ENCODE measurements around the gene SYNC. TPM values are rescaled to one million over a fixed set of nuclear protein-coding genes. Genes with fewer than 3 reads are reported as not detected.

SYNC gene
- total and polyA plus RNA-seq, 2 of the 8 experiments (the other 6 are each of a cell fraction or from before 2014, with no cell fraction given), result 0.06 to 0.17 TPM

GRCh38 chr1:32717503-32717902 lies 14.9 kb upstream of the SYNC start:
- Histone ChIP-seq H4K5ac (ENCODE audit: insufficient read length, low read depth, low read length) (no peak overlapping the region), H2BK20ac (ENCODE audit: low read length) (no peak overlapping the region), H3K36me3 (ENCODE audit: control insufficient read depth in 2 of 4, insufficient read depth in 4 of 4, low read length in 3 of 4) (no peaks in the 10 kb centered on the region), H3K79me2 (ENCODE audit: control insufficient read depth in 1 of 2, insufficient read depth in 2 of 2, low read length in 2 of 2) (no peaks in the 10 kb centered on the region), H2BK5ac (ENCODE audit: low read depth, low read length) (peak overlapping the region; percentile 35; the same call in 1 of the 2 replicates), H3K56ac (replicated peaks; ENCODE audit: insufficient read length, low read depth, low read length) (no peak overlapping the region), H3K4me3 (ENCODE audit: extremely low read depth in 1 of 4, insufficient read depth in 2 of 4, low read depth in 3 of 4, low read length in 4 of 4) (no peak overlapping the region), H3K4ac (replicated peaks; ENCODE audit: insufficient read length, low read depth, low read length) (no peak overlapping the region), H4K20me1 (replicated peaks in 1 of 2; ENCODE audit: control insufficient read depth in 1 of 2, insufficient read depth in 2 of 2, low read length in 2 of 2) (no peaks in the 10 kb centered on the region), H4K8ac (ENCODE audit: extremely low read depth, insufficient read depth, low read length) (no peak overlapping the region), H3K23ac (ENCODE audit: insufficient read length) (no peak overlapping the region), H2BK15ac (ENCODE audit: low read length) (0 out of 2 replicates have a peak overlapping the region, but pooled peaks have one; percentile 16), H4K91ac (replicated peaks; ENCODE audit: insufficient read length, low read length) (no peak overlapping the region), H2AK5ac (ENCODE audit: low read depth, low read length) (peak overlapping the region; percentile 60), H3K4me2 (ENCODE audit: insufficient read depth in 1 of 2, low read depth in 2 of 2, low read length in 2 of 2) (peak overlapping the region; percentile 59 to 69; a peak in 1 of 4 replicates), H3K27ac (ENCODE audit: low read depth, low read length) (no peak overlapping the region), H3K18ac (ENCODE audit: extremely low read depth, low read length) (no peak overlapping the region), H2AFZ (ENCODE audit: low read length) (no peak overlapping the region), H3K23me2 (ENCODE audit: low read depth, low read length) (no peaks in the 10 kb centered on the region), H3K9ac (replicated peaks in 1 of 4; ENCODE audit: extremely low read depth in 1 of 4, low read depth in 3 of 4, low read length in 3 of 4) (no peak overlapping the region), H3K14ac (ENCODE audit: insufficient read length) (no peak overlapping the region), H3K9me3 (ENCODE audit: insufficient read depth in 2 of 2, low read depth in 1 of 2, low read length in 1 of 2) (no peaks in the 10 kb centered on the region), H3K79me1 (ENCODE audit: low read depth, low read length) (no peaks in the 10 kb centered on the region), H2BK12ac (ENCODE audit: low read depth, low read length) (peak overlapping the region; percentile 75; the same call in 1 of the 2 replicates), H3K27me3 (replicated peaks in 1 of 4; ENCODE audit: control insufficient read depth in 3 of 4, extremely low read depth in 1 of 4, insufficient read depth in 3 of 4, low read length in 3 of 4) (no peaks in the 10 kb centered on the region; a peak in 1 of 7 replicates), H2BK120ac (replicated peaks; ENCODE audit: low read depth, low read length) (no peak overlapping the region), H3K4me1 (replicated peaks in 1 of 4; ENCODE audit: control insufficient read depth in 3 of 4, insufficient read depth in 4 of 4, low read length in 3 of 4) (peaks cover 0 to 13% (median 13%) of the 10 kb centered on the region in 4 experiments; a peak in 6 of 7 replicates)
- ChIA-PET CTCF (ENCODE audit: partially characterized antibody) (interaction anchor here (0.7 to 10.5 kb wide), 6 partner anchors 8 to 197 kb away, joined by 3 to 329 read pairs (median 4); no protein-coding TSS in a partner anchor), POLR2A (ENCODE audit: partially characterized antibody) (interaction anchor here (0.7 to 9.6 kb wide), 7 partner anchors 10 to 56 kb away, joined by 3 to 152 read pairs (median 6); no protein-coding TSS in a partner anchor)
- no peak for FAIRE-seq
- no peak for DNase-seq (ENCODE audit: low read depth in 1 of 2, low spot score in 2 of 2)
- 88% methylated on average over 4 of the region's 4 CpGs; no CpG with 5 or more reads in 1 of the 2 experiments for WGBS, 2 experiments (ENCODE audit: extremely low coverage in 1 of 2, insufficient coverage in 1 of 2, insufficient read length in 1 of 2, insufficient replicate concordance in 2 of 2, low coverage in 1 of 2, low lambda C conversion rate in 2 of 2, missing lambda C conversion rate in 1 of 2)
- TF ChIP-seq, protein P1, sequence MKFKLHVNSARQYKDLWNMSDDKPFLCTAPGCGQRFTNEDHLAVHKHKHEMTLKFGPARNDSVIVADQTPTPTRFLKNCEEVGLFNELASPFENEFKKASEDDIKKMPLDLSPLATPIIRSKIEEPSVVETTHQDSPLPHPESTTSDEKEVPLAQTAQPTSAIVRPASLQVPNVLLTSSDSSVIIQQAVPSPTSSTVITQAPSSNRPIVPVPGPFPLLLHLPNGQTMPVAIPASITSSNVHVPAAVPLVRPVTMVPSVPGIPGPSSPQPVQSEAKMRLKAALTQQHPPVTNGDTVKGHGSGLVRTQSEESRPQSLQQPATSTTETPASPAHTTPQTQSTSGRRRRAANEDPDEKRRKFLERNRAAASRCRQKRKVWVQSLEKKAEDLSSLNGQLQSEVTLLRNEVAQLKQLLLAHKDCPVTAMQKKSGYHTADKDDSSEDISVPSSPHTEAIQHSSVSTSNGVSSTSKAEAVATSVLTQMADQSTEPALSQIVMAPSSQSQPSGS (IDR thresholded peaks at IDR 0.05; ENCODE audit: low read length), result no peak
- TF ChIP-seq GABPA (IDR thresholded peaks at IDR 0.05; ENCODE audit: borderline replicate concordance, insufficient read depth, low read length), result no peak
- TF ChIP-seq JUND (IDR thresholded peaks at IDR 0.05; ENCODE audit: low read length), result no peak
- TF ChIP-seq, protein P2, sequence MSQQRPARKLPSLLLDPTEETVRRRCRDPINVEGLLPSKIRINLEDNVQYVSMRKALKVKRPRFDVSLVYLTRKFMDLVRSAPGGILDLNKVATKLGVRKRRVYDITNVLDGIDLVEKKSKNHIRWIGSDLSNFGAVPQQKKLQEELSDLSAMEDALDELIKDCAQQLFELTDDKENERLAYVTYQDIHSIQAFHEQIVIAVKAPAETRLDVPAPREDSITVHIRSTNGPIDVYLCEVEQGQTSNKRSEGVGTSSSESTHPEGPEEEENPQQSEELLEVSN (IDR thresholded peaks at IDR 0.05), result no peak
- TF ChIP-seq, protein P3, sequence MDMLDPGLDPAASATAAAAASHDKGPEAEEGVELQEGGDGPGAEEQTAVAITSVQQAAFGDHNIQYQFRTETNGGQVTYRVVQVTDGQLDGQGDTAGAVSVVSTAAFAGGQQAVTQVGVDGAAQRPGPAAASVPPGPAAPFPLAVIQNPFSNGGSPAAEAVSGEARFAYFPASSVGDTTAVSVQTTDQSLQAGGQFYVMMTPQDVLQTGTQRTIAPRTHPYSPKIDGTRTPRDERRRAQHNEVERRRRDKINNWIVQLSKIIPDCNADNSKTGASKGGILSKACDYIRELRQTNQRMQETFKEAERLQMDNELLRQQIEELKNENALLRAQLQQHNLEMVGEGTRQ (IDR thresholded peaks at IDR 0.05; ENCODE audit: low read length), result no peak
- TF ChIP-seq RFX5 (IDR thresholded peaks at IDR 0.05; ENCODE audit: borderline replicate concordance, low read depth, low read length), result no peak
- TF ChIP-seq SIN3A (conservative IDR thresholded peaks at IDR 0.05 in 1 of 2, IDR thresholded peaks at IDR 0.05 in 1 of 2; ENCODE audit: low read depth in 1 of 2, low read length in 2 of 2), result no peak
- no peak for TF ChIP-seq RNF2 (IDR thresholded peaks at IDR 0.05; ENCODE audit: borderline replicate concordance, low read depth, low read length, missing control alignments, poor library complexity, severe bottlenecking)
- no peak for TF ChIP-seq SP1 (IDR thresholded peaks at IDR 0.05; ENCODE audit: low read depth, low read length)
